ENCODE data around the gene FOXA2. TPM values are rescaled to one million over a fixed set of nuclear protein-coding genes. Genes with fewer than 3 reads are reported as not detected.

Gene FOXA2
- total RNA-seq, 1 experiment from 2014 or later: 28.0 TPM

- TF ChIP-seq REST (IDR thresholded peaks at IDR 0.05; ENCODE audit: insufficient read depth in 1 of 2, low read depth in 2 of 2, low read length in 1 of 2): no peak
- TF ChIP-seq, protein P1, sequence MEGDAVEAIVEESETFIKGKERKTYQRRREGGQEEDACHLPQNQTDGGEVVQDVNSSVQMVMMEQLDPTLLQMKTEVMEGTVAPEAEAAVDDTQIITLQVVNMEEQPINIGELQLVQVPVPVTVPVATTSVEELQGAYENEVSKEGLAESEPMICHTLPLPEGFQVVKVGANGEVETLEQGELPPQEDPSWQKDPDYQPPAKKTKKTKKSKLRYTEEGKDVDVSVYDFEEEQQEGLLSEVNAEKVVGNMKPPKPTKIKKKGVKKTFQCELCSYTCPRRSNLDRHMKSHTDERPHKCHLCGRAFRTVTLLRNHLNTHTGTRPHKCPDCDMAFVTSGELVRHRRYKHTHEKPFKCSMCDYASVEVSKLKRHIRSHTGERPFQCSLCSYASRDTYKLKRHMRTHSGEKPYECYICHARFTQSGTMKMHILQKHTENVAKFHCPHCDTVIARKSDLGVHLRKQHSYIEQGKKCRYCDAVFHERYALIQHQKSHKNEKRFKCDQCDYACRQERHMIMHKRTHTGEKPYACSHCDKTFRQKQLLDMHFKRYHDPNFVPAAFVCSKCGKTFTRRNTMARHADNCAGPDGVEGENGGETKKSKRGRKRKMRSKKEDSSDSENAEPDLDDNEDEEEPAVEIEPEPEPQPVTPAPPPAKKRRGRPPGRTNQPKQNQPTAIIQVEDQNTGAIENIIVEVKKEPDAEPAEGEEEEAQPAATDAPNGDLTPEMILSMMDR (IDR thresholded peaks at IDR 0.05): no peak
- TF ChIP-seq POLR2AphosphoS5 (IDR thresholded peaks at IDR 0.05; ENCODE audit: low read depth, low read length): no peak
- TF ChIP-seq SIN3A (IDR thresholded peaks at IDR 0.05; ENCODE audit: borderline replicate concordance, insufficient read depth, low read depth, low read length): no peak
- no peak for TF ChIP-seq TCF7L2 (IDR thresholded peaks at IDR 0.05; ENCODE audit: low read depth, low read length)
- Histone ChIP-seq H3K9me3 (ENCODE audit: control insufficient read depth, insufficient read depth, low read depth, low read length) (no peaks in the 10 kb centered on the region), H3K27ac (ENCODE audit: low read length) (no peak overlapping the region), H3K4me3 (ENCODE audit: low read depth in 2 of 2, low read length in 2 of 2) (no peak overlapping the region), H3K36me3 (ENCODE audit: control insufficient read depth, insufficient read depth, low read length) (no peaks in the 10 kb centered on the region), H3K4me1 (ENCODE audit: control insufficient read depth, insufficient read depth, low read length) (no peaks in the 10 kb centered on the region), H3K27me3 (ENCODE audit: control insufficient read depth, insufficient read depth, low read length) (no peaks in the 10 kb centered on the region)
- DNase-seq (ENCODE audit: low read depth, low spot score) (no peak), ATAC-seq (no peak)
- intact Hi-C loops (cut with micrococcal nuclease; ENCODE audit: unreplicated experiment) (no loop called here), in situ Hi-C loops (cut with HindIII; ENCODE audit: low pct_unique_long_range_greater_than_20kb, low sequenced_read_pairs) (no loop called here)
- POLR2A ChIA-PET: no interaction called here
- BruUV-seq (replicated peaks): no TSS peak
- CTCF ChIA-PET: interaction anchor here (1.1 kb wide), 1 partner anchor 11 kb away, joined by 4 read pairs; no protein-coding TSS in a partner anchor
Observed at GRCh38 chr20:22597303-22597702, 12.9 kb upstream of the FOXA2 start.

DNA sequence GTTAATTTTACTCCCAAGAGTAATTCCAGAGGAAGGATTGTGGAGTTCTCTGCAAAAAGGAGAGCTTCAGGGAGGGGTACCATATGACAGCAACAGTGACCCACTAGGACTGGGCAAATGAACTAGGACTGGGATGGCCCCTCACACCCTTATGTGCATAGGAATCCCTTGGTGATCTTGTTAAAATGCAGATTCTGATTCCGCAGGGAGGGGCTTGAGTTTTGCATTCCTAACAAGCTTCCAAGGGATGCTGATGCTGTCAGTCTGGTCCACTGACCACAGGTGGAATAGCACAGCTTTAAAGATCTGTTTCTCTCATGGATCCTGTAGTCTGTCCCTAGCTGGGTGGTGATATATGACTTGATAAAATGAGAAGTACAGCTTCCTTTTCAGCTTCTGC, 6.3 kb upstream of the FOXA2 start:
- Histone ChIP-seq H3K27ac (ENCODE audit: low read length) (no peak overlapping the region), H3K9me3 (ENCODE audit: control insufficient read depth, insufficient read depth, low read depth, low read length) (no peaks in the 10 kb centered on the region), H3K4me1 (ENCODE audit: control insufficient read depth, insufficient read depth, low read length) (peaks cover 3% of the 10 kb centered on the region), H3K4me3 (ENCODE audit: low read depth in 2 of 2, low read length in 2 of 2) (no peak overlapping the region), H3K27me3 (ENCODE audit: control insufficient read depth, insufficient read depth, low read length) (peaks cover 2% of the 10 kb centered on the region; the same call in 1 of the 2 replicates), H3K36me3 (ENCODE audit: control insufficient read depth, insufficient read depth, low read length) (no peaks in the 10 kb centered on the region)
- in situ Hi-C loops (cut with HindIII; ENCODE audit: low pct_unique_long_range_greater_than_20kb, low sequenced_read_pairs): no loop called here
- DNase-seq (ENCODE audit: low read depth, low spot score) (no peak), ATAC-seq (no peak)
- intact Hi-C loops (cut with micrococcal nuclease; ENCODE audit: unreplicated experiment): no loop called here
- POLR2A ChIA-PET: no interaction called here
- CTCF ChIA-PET: no interaction called here
- no TSS peak for BruUV-seq (replicated peaks)
- TF ChIP-seq, protein P1 (IDR thresholded peaks at IDR 0.05): no peak
- TF ChIP-seq TCF7L2 (IDR thresholded peaks at IDR 0.05; ENCODE audit: low read depth, low read length) (no peak), SIN3A (IDR thresholded peaks at IDR 0.05; ENCODE audit: borderline replicate concordance, insufficient read depth, low read depth, low read length) (no peak), POLR2AphosphoS5 (IDR thresholded peaks at IDR 0.05; ENCODE audit: low read depth, low read length) (no peak), REST (IDR thresholded peaks at IDR 0.05; ENCODE audit: insufficient read depth in 1 of 2, low read depth in 2 of 2, low read length in 1 of 2) (no peak)

Measured in Panc1 (cell line).